Lower leg skin (tissue), 4 donors: Measurements from ENCODE around the gene ABCF2. TPM values are rescaled to one million over a fixed set of nuclear protein-coding genes. Genes with fewer than 3 reads are reported as not detected.

Source experiments
- DNase-seq, 2 donors: peaks; one replicate each; pipeline ENCODE4 v3.0.0-alpha.2; 2019; ENCODE audit warnings: low spot score in 2 of 2
- H3K4me3 ChIP-seq: fragments of 200-600 bp; sonication (generic); 2 replicates; pipeline ENCODE4 v1.5.1; 2017; ENCODE audit warnings: mild to moderate bottlenecking, low read depth; ENCODE audit not compliant: poor library complexity, severe bottlenecking
- CTCF ChIP-seq, 3 donors: fragments of 450-650 bp; IDR thresholded peaks; one replicate each; pipeline ENCODE4 v1.5.1; 2016; ENCODE audit warnings: antibody characterized with exemption in 3 of 3, mild to moderate bottlenecking in 3 of 3, moderate library complexity in 2 of 3
- POLR2A ChIP-seq, 2 donors: fragments of 450-650 bp; IDR thresholded peaks; one replicate each; pipeline ENCODE4 v1.6.1; 2016 to 2017; ENCODE audit warnings: antibody characterized with exemption in 2 of 2, mild to moderate bottlenecking in 1 of 2, moderate library complexity in 1 of 2
- WGBS, 2 donors: methylation state at CpG; one replicate each; pipeline ENCODE4 v1.1.5; 2018; 5-methylcytosine and 5-hydroxymethylcytosine counted together
- intact Hi-C: fragments of 100-400 bp; cut with DNase I; formaldehyde crosslinking; loops from one replicate; pipeline ENCODE4 v1.15.0; 2023; ENCODE audit warnings: low total_unique reads
- total RNA-seq, 4 donors: library from RNA; depleted of rRNA; stranded (reverse); fragments of >200 nt; gene quantifications; one replicate each; pipeline ENCODE4 v1.1.0, GENCODE V29; 2016

ABCF2 gene
- total RNA-seq, 4 donors from 2014 or later: 16.4 to 267 (median 29.1) TPM

- TF ChIP-seq CTCF (IDR thresholded peaks at IDR 0.05) (no peak), POLR2A (IDR thresholded peaks at IDR 0.05) (no peak)
- WGBS, 2 donors: 0 to 1% methylated on average over 33 to 39 of the region's 71 CpGs
- DNase-seq: no peak
- intact Hi-C loops: no loop called here
- H3K4me3 ChIP-seq: peak within 1 kb of the TSS; percentile 29
Measured at GRCh38 chr7:151248346-151249033, 21.5 kb upstream of the ABCF2 start, which contains the start of gene SMARCD3. Gene SMARCD3 (minus strand): TSS chr7:151248694. CDS start chr7:151248562, 132 bp downstream.

- intact Hi-C loops: no loop called here
- peak overlapping the region; percentile 29 for H3K4me3 ChIP-seq
- WGBS, 2 donors: 8 to 22% methylated on average over 17 to 29 of the region's 29 CpGs
- TF ChIP-seq POLR2A (IDR thresholded peaks at IDR 0.05): no peak
- TF ChIP-seq CTCF (IDR thresholded peaks at IDR 0.05): no peak
- DNase-seq: no peak
Measured at GRCh38 chr7:151247611-151248345, 20.8 kb upstream of the ABCF2 start.

GRCh38 chr7:151246851-151247580 is 20.0 kb upstream of the ABCF2 start:
- TF ChIP-seq POLR2A (IDR thresholded peaks at IDR 0.05) (no peak), CTCF (IDR thresholded peaks at IDR 0.05) (no peak)
- H3K4me3 ChIP-seq: no peak overlapping the region
- intact Hi-C loops: no loop called here
- WGBS, 2 donors: 63 to 65% methylated on average over 4 of the region's 4 CpGs
- DNase-seq: no peak

GRCh38 chr7:151246102-151246850 is 19.3 kb upstream of the ABCF2 start:
- 33 to 36% methylated on average over 13 of the region's 13 CpGs for WGBS, 2 donors
- H3K4me3 ChIP-seq: no peak overlapping the region
- DNase-seq: peak in 1 of 2 donors; percentile 85
- TF ChIP-seq CTCF (IDR thresholded peaks at IDR 0.05) (no peak), POLR2A (IDR thresholded peaks at IDR 0.05) (no peak)
- intact Hi-C loops: no loop called here

- no peak overlapping the region for H3K4me3 ChIP-seq
- WGBS, 2 donors: 6 to 13% methylated on average over 11 to 38 of the region's 60 CpGs
- intact Hi-C loops: no loop called here
- peak in 1 of 2 donors; percentile 87 for DNase-seq
- TF ChIP-seq POLR2A (IDR thresholded peaks at IDR 0.05) (no peak), CTCF (IDR thresholded peaks at IDR 0.05) (no peak)
Measured at GRCh38 chr7:151245360-151246101, 18.5 kb upstream of the ABCF2 start.
